NCI-H187 treated with DMSO at 0.1 percent for 48 hours (cell line): Measurements from ENCODE around the gene SIL1.
A peak's percentile ranks its signal among the peaks of the same experiment; 100 is the strongest.

ENCODE experiments used
- DNase-seq: peaks from one replicate; lab custom pipeline; 2025; lab: John Stamatoyannopoulos, UW

SIL1 gene

GRCh38 chr5:138978581-138978980 lies 219.6 kb downstream of the SIL1 start:
- DNase-seq = no peak

GRCh38 chr5:138978080-138978479 lies 220.1 kb downstream of the SIL1 start:
- no peak for DNase-seq

GRCh38 chr5:138975098-138975847 lies 222.9 kb downstream of the SIL1 start:
- no peak for DNase-seq

- no peak for DNase-seq
Observed at GRCh38 chr5:138974227-138975063, 223.7 kb downstream of the SIL1 start.

DNA sequence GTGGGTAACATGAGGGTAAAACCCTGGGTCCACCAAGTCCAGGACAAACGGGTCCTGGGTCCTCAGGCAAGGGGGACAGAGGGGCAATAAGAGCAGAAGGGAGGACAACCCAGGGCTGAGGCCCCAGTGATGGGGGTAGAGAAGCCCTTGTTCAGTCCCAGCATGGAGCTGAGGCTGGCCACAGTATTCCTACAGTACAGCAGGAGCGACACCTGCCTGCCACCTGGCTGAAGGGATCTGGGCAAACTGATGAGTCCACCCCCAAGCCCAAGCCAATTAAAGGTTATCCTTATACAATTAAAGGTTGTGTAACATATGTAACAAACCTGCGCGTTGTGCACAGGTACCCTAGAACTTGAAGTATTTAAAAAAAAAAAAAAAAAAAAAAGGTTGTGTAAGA lies 225.3 kb downstream of the SIL1 start:
- DNase-seq = no peak

GRCh38 chr5:138972230-138972629 lies 225.9 kb downstream of the SIL1 start:
- no peak for DNase-seq

DNA sequence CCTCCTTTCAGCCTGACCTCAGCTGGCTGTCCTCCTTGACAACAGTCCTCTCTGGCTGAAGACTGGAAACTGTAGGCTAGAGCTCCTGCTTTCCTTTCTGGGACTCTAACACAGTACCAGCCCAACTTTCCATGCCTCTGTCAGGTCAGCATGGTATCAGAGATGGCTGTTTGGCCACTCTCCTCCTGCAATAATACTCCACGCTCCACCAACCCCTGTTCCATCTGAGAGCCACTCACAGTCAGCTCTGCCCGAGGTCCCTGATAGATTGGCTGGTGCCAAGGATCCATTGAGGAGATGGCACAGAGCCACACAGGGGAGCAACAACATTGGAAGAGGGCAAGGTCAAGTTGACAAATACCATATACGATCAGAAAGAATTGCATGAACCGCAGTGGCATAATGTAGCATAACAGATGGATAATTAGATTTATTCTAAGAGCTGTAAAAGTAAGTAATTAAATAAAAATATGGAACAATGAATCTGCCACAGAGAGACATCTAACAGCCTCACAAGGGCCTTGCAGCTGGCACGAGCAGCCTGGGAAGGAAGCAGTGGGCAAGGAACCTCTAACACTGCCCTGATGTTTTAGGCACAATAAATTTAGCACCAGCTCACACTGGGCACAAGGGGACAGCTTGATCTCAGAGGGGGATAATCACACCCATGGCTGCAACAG lies 228.7 kb downstream of the SIL1 start:
- DNase-seq = no peak

- DNase-seq = no peak
Observed at GRCh38 chr5:138968601-138969000, 229.6 kb downstream of the SIL1 start.

DNA sequence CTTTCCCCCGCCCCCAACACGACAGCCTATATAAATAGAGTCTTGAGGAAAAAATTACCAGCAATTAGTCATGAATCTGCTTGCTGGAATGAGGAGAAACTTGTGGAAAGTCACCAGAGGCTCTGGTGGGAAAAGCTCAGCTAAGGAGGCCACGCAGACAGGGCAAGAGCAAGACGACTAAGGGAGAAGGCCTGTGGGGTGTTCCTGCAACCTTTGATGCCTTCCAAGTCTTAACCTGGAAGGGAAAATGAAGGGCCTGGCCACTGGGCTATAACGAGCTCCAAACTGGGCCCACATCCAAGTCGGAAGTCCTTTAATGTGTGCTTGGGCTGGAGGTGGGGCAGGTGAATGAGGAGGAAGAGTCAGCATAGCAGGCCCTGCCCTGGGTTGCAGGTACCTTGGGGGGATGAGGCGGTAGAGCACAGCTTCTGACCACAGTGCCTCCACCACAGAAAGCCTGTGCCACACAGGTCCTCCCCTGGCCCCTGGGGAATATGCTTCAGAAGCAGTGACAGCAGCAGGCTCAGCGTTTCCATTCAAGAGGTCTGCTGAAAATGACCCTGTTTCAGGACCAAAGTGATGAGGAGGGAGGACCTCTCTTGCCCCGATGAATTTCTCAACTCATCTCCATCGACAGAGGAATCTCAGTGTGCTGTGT lies 230.2 kb downstream of the SIL1 start:
- no peak for DNase-seq

DNA sequence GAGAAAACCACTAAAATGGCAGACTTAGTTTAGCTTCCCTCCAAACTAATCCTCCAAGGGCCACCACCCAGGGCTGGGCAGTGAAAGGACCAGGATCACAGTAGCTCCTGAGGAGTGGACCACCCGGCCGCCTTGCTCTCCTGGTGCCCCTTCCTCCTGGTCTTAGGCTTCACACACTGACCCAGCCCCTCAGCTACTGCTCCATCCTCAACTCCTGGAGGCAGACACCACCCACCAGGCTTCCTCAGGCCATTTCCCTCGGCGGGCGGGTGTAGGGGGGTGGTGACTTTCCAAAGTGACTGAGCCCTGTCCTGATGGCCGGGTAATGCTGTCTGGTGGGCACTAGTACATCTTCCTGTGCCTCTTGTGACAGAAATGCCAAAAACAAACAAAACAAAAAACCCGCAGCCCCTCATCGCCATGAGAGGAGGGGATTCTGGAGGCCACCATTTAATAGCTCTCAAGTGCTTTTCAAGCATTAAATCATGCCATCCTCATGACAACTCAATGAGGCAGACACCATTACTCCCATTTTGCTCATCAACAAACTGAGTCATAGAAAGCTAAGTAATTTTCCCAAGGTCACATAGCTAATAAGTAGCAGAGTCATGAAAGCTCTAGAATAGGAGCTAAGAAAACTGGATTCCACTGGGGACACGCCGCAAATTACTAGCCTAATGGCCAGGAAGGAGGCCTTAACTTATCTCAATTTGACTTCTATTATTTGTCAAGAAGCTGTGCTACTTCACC lies 231.8 kb downstream of the SIL1 start:
- DNase-seq = no peak

DNA sequence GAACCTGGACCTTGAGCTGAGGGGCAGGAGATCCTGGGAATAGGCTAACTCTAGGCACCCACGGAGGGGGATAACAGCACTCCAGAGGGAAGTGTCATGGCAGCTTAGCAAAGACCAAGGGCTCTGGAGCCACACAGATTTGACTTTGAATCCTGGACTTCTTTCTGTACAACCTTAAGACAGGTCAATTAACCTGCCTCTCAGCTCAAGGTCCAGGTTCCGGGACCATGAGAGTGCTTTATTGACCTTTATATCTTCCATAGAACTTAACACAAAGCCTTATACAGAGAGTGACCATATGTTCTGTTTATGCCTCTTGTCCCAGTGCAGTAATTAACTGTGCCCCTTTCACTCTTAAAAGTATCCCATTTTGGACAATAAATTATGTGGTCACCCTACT lies 232.5 kb downstream of the SIL1 start:
- DNase-seq = no peak

GRCh38 chr5:138964647-138965201 lies 233.4 kb downstream of the SIL1 start:
- DNase-seq = no peak

- DNase-seq = no peak
Observed at GRCh38 chr5:138963763-138964371, 234.3 kb downstream of the SIL1 start.

DNA sequence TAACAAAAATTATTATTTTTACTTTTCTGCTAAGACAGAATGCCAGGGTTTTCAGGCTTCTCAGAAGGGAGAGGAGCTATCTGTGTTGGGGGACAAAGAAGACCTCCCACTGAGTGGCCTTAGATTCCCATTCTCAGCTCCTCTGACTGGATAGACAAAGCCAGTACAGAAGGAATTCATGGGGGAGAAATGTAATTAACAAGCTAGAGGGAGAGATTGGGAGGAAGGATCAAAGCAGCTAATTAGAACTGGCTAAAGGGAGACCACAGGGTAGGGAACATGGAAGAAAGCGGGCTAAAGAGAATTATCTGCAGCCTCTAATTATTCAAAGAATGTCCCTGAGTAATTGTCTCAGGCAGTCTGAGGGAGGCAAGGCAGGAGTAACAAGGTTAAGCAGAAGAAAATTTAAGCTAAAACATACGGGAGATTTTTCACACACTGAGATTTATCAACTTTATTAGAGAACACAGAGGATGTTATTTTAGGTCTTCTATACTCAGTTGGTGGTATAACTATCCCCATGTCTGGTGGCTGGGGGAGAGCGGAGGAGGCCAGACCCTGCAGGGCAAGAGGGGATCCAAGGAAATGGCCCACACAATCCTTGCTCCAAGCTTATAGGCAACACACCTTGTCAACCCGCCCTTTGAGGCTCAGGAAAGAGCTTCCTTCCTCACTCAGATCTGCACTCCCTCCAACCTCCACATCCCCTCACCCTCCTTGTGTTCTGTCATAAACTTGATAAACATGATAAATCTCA lies 235.4 kb downstream of the SIL1 start:
- no peak for DNase-seq

GRCh38 chr5:138961729-138962128 lies 236.4 kb downstream of the SIL1 start:
- DNase-seq = no peak

- no peak for DNase-seq
Observed at GRCh38 chr5:138961221-138961620, 236.9 kb downstream of the SIL1 start.

DNA sequence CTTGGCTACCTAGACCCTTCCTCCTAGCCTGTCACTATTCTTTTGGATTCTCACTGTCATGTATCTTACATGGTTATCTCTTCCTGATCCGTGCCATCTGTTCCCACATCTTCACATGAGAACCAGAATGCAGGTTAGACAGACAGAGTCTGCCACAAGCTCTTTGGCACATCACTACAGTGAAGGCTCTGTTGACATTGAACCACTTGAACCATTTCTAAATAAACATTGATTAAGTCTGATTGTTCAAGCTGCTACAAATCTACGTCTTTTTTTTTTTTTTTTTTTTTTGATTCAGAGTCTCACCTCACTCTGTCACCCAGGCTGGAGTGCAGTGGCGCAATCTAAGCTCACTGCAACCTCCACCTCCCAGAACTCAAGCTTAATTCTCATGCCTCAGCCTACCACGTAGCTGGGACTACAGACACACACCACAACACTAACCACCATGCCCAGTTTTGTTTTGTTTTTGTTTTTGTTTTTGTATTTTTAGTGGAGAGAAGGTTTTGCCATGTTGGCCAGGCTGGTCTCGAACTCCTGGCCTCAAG lies 237.9 kb downstream of the SIL1 start:
- DNase-seq = peak; percentile 61

- no peak for DNase-seq
Observed at GRCh38 chr5:138956801-138957200, 241.4 kb downstream of the SIL1 start.

DNA sequence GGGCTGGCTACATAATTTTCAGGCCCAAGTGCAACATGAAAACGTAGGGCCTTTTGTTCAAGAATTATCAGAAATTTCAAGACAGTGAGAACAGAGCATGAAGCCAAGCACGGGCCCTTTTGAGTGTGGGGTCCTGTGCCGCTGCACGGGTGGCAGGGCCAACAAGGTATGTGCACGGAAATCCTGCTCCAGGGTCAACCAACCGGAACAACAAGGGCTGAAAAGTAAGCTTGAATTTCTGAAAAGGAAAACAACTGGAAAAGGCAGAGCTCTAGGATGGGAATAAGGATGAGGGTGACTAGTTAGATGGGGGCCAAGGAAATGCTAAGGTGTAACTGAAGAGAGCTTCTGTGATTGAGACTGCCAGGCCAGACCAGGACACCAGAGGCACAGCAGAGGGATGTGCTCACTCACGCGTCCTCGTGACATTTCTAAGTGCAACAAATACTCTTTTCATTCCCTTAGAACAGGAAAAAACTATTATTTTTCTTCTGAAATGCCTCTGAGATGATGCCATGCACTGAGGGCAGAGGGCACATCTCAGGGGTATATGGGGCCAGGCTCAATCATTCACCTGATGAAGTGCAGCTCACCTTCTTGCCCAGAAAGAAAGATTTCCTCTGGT lies 242.4 kb downstream of the SIL1 start:
- no peak for DNase-seq
